OCI-LY7 (cell line): Measurements from ENCODE around the gene NRP1. TPM values are rescaled to one million over a fixed set of nuclear protein-coding genes. Genes with fewer than 3 reads are reported as not detected.

Source experiments
- BruUV-seq: library from RNA; stranded (reverse); fragments of 400-500 nt; replicated peaks from 2 replicates; lab custom pipeline; 2021; lab: Mats Ljungman, UMichigan
- CTCF ChIA-PET: fragments of 300-600 bp; sonication (Branson Sonifier 250); formaldehyde crosslinking; loops from one replicate; lab custom pipeline; 2022; ENCODE audit warnings: antibody characterized with exemption; ENCODE audit not compliant: unreplicated experiment; lab: Charles Lee
- POLR2A ChIA-PET: fragments of 300-600 bp; sonication (Branson Sonifier 250); formaldehyde crosslinking; loops from one replicate; lab custom pipeline; 2022; ENCODE audit warnings: antibody characterized with exemption; lab: Charles Lee
- DNase-seq: peaks from one replicate; pipeline ENCODE4 v3.0.0-alpha.2; 2015; ENCODE audit warnings: low spot score
- H2AFZ ChIP-seq: fragments of 200-600 bp; sonication (generic), shearing (Covaris generic); 2 replicates; pipeline ENCODE4 v1.6.1; 2014; ENCODE audit warnings: mild to moderate bottlenecking, antibody characterized with exemption, low read length, moderate library complexity
- H3K27ac ChIP-seq: fragments of 200-600 bp; sonication (generic); 2 replicates; pipeline ENCODE4 v1.5.1; 2014; ENCODE audit warnings: mixed run types, low read depth, mild to moderate bottlenecking, moderate library complexity, low read length, inconsistent platforms; ENCODE audit not compliant: poor library complexity, severe bottlenecking
- H3K36me3 ChIP-seq: fragments of 200-600 bp; sonication (generic); 2 replicates; pipeline ENCODE4 v1.6.1; 2014; ENCODE audit warnings: mild to moderate bottlenecking, antibody characterized with exemption, low read length, moderate library complexity, mixed read lengths; ENCODE audit not compliant: insufficient read depth
- H3K4me1 ChIP-seq: fragments of 200-600 bp; sonication (generic); 2 replicates; pipeline ENCODE4 v1.5.1; 2014; ENCODE audit warnings: mild to moderate bottlenecking, low read length; ENCODE audit not compliant: insufficient read depth, poor library complexity, severe bottlenecking
- H3K4me2 ChIP-seq: fragments of 200-600 bp; sonication (generic); 2 replicates; pipeline ENCODE4 v1.6.1; 2014; ENCODE audit warnings: mild to moderate bottlenecking, low read length
- H3K4me3 ChIP-seq: fragments of 200-600 bp; sonication (generic); 2 replicates; pipeline ENCODE4 v1.5.1; 2014; ENCODE audit warnings: mild to moderate bottlenecking, low read depth, low read length; ENCODE audit not compliant: poor library complexity, severe bottlenecking
- H3K79me2 ChIP-seq: fragments of 200-600 bp; sonication (generic); 2 replicates; pipeline ENCODE4 v1.6.1; 2016; ENCODE audit warnings: low read depth, mild to moderate bottlenecking, low read length, moderate library complexity, mixed read lengths; ENCODE audit not compliant: insufficient read depth
- H3K9me2 ChIP-seq: fragments of 200-600 bp; sonication (generic); 2 replicates; pipeline ENCODE4 v1.6.1; 2016; ENCODE audit warnings: mild to moderate bottlenecking, low read length, mixed read lengths; ENCODE audit not compliant: insufficient read depth
- H3K9me3 ChIP-seq: fragments of 200-600 bp; sonication (generic); 2 replicates; pipeline ENCODE4 v1.6.1; 2014; ENCODE audit warnings: mild to moderate bottlenecking, mixed run types, low read length, mixed read lengths
- H4K20me1 ChIP-seq: fragments of 200-600 bp; sonication (generic); 2 replicates; pipeline ENCODE4 v1.6.1; 2014; ENCODE audit warnings: mild to moderate bottlenecking, antibody characterized with exemption, low read length, moderate library complexity, mixed read lengths; ENCODE audit not compliant: insufficient read depth
- CTCF ChIP-seq: fragments of 200-600 bp; sonication (generic); conservative IDR thresholded peaks from 2 replicates; pipeline ENCODE4 v1.5.1; 2014; ENCODE audit warnings: mild to moderate bottlenecking, antibody characterized with exemption, low read length, moderate library complexity, mixed read lengths
- EZH2phosphoT487 ChIP-seq: fragments of 200-600 bp; sonication (generic); IDR thresholded peaks from 2 replicates; pipeline ENCODE4 v1.6.1; 2018; ENCODE audit warnings: low read depth, borderline replicate concordance, mild to moderate bottlenecking, mixed run types, antibody characterized with exemption, low read length, moderate library complexity, mixed read lengths
- intact Hi-C: fragments of 100-400 bp; cut with micrococcal nuclease; formaldehyde crosslinking; loops from one replicate; pipeline ENCODE4 v1.10.0; 2022; ENCODE audit not compliant: unreplicated experiment
- total RNA-seq, 2 experiments: library from RNA; depleted of rRNA in 1 of 2; stranded (reverse); fragments of >200 nt in 1 of 2; shearing (Covaris generic) in 1 of 2; gene quantifications; 2 replicates each; pipeline ENCODE4 v1.2.3, GENCODE V29; 2014 to 2022

NRP1 gene
- total RNA-seq, 2 experiments from 2014 or later: not detected

GRCh38 chr10:33331379-33331694 lies 3.1 kb downstream of the NRP1 start:
- H3K27ac ChIP-seq: no peak overlapping the region
- H3K79me2 ChIP-seq: no peaks in the 10 kb centered on the region
- no peak overlapping the region for H2AFZ ChIP-seq
- no peak for DNase-seq
- CTCF ChIA-PET: no interaction called here
- H3K9me3 ChIP-seq: no peaks in the 10 kb centered on the region
- no peaks in the 10 kb centered on the region for H3K36me3 ChIP-seq
- no peak overlapping the region for H3K4me2 ChIP-seq
- H4K20me1 ChIP-seq: no peaks in the 10 kb centered on the region
- no TSS peak for BruUV-seq
- H3K9me2 ChIP-seq: no peaks in the 10 kb centered on the region
- intact Hi-C loops: no loop called here
- H3K4me3 ChIP-seq: no peak overlapping the region
- TF ChIP-seq EZH2phosphoT487 (no peak), CTCF (no peak)
- POLR2A ChIA-PET: no interaction called here
- H3K4me1 ChIP-seq: no peaks in the 10 kb centered on the region

- Histone ChIP-seq H3K27ac (no peak overlapping the region), H3K79me2 (no peaks in the 10 kb centered on the region), H3K9me2 (no peaks in the 10 kb centered on the region), H3K4me3 (no peak overlapping the region), H4K20me1 (no peaks in the 10 kb centered on the region), H2AFZ (no peak overlapping the region; the same call in 1 of the 2 replicates), H3K36me3 (no peaks in the 10 kb centered on the region), H3K9me3 (no peaks in the 10 kb centered on the region), H3K4me1 (no peaks in the 10 kb centered on the region), H3K4me2 (no peak overlapping the region)
- peak; percentile 67 for DNase-seq
- intact Hi-C loops: loop anchor here (1.0 kb wide), 1 partner anchor 1308 kb away; no protein-coding TSS in a partner anchor
- ChIA-PET POLR2A (no interaction called here), CTCF (no interaction called here)
- no TSS peak for BruUV-seq
- no peak for TF ChIP-seq EZH2phosphoT487
- peak; percentile 99 for TF ChIP-seq CTCF
Measured at GRCh38 chr10:33330543-33331378, 3.7 kb downstream of the NRP1 start.

DNA sequence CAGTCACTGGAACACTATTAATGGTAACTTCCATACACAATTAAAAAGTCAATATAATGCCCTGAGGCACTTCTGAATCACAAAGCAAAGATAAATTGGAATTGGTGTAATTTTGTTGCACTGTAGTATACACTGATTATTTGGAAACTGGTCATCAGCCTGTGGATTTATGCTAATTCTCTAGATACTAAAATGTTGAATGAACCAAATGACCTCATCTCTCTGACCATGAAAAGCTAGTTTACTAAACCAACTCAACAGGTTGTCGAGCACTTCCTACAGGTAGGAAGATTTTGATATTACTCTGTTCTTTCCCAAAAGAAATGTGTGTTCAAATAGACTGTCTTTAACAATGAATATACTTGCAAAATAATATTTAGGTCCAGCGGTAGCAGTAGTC lies 5.3 kb downstream of the NRP1 start:
- Histone ChIP-seq H3K4me2 (no peak overlapping the region), H2AFZ (no peak overlapping the region), H4K20me1 (no peaks in the 10 kb centered on the region), H3K27ac (no peak overlapping the region), H3K79me2 (no peaks in the 10 kb centered on the region), H3K9me2 (no peaks in the 10 kb centered on the region), H3K36me3 (no peaks in the 10 kb centered on the region), H3K9me3 (no peaks in the 10 kb centered on the region), H3K4me3 (no peak overlapping the region), H3K4me1 (no peaks in the 10 kb centered on the region)
- TF ChIP-seq CTCF: no peak
- no peak for TF ChIP-seq EZH2phosphoT487
- no peak for DNase-seq
- no TSS peak for BruUV-seq
- intact Hi-C loops: no loop called here
- ChIA-PET POLR2A (no interaction called here), CTCF (no interaction called here)
